Neural progenitor cell (in vitro differentiated cells): ENCODE results near the gene KEL.

Experiments used
- CTCF ChIP-seq: fragments of 200-600 bp; sonication (generic); IDR thresholded peaks from 2 replicates; pipeline ENCODE4 v1.5.1; 2017; ENCODE audit warnings: antibody characterized with exemption, mild to moderate bottlenecking
- EZH2 ChIP-seq: fragments of 200-600 bp; sonication (generic); IDR thresholded peaks from 2 replicates; pipeline ENCODE4 v1.6.1; 2017; ENCODE audit warnings: antibody characterized with exemption, mild to moderate bottlenecking, moderate library complexity

GRCh38 chr7:142956951-142957623 is 5.1 kb downstream of the KEL start:
- TF ChIP-seq CTCF, result no peak
- no peak for TF ChIP-seq EZH2
